Stimulated activated CD4-positive, alpha-beta T cell treated with anti-CD3 and anti-CD28 coated beads, TNF-alpha, amount 100 ng/mL, for 24 hours (primary cell): ENCODE data around the gene SERPINA5.
"Not testable (repeated sequence)": the region's sequence is repeated elsewhere in the genome, so short reads cannot be mapped to it uniquely, and the experiment has no call there.

Source experiments
- DNase-seq, 3 experiments: peaks; one replicate each; pipeline ENCODE4 v3.0.0-alpha.2; 2020; ENCODE audit warnings: low read depth in 3 of 3

SERPINA5 gene

DNA sequence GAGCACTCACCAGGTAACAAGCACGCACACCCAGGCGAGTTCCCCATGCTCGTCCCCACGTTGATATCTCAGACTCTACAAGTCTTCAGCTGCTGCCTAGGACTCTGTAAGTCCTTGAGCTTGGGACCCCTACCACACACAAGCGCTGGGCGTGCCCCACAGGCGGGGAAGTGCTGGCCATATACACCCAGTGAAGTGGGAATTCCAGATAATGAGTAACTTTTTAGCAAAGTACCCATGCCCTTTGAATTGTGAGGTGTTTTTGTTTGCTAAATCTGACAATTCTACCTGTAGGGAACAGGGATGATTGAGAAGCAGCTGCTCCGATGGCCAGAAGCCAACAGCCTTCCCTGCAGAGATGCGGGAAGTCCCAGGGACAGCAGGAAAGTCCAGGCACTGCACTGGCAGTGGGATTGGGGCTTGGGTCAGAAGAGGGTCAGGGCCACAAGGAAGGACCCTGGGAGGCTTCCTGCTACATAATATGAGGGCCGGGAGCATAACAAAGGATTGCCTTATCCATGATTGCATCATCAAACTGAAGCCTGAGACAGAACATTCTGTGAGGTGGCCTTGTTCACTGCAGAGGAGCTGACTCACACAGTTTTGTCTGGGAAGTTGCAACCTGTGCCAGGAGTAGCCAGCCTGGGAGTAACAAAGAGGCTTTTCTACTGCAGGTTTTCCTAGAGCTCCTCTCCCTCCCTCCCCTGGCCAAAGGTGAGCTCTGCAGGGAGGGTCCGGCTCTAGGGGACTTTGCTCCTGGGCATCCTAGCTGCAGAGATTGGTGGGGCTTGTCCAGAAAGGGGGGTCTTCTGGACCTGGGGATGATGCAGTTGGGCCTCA, 17.8 kb downstream of the SERPINA5 start:
- DNase-seq, result no peak

DNA sequence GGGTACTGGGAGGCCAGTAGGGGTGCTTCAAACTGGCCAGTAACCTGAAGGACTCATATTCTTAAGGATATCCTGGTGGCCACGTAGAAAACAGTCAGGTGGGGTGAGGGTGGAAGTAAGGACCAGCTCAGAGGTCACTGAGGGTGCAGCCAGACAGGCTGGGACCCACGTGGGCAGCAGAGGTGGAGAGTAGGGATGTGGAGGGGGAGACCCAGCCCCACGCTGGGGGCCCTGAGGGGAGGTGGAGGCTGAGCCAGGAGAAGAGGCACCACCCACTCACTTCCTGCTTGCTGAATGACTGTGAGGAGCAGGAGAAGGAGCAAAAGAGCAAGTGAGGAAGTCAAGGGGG, 18.4 kb downstream of the SERPINA5 start:
- DNase-seq, result no peak

DNA sequence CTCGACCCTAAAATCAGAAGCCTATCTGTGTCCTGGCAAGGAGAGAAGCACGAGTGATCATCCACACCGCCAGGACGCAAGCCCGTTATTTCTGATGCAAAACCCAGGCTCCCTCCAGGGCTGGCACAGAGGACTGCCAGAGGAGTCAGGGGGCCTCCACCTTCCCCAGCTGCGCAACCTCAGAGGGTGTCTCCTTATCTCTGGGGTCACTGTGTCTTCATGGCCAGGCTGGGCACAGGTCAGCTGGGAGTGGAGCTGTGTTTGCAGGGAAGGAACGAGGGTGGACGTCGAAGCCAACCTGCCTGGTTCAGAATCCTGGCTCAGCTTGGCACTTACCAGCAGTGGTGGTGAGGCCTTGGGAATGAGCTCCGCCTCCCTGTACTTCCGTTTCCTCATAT, 18.9 kb downstream of the SERPINA5 start:
- no peak for DNase-seq

DNA sequence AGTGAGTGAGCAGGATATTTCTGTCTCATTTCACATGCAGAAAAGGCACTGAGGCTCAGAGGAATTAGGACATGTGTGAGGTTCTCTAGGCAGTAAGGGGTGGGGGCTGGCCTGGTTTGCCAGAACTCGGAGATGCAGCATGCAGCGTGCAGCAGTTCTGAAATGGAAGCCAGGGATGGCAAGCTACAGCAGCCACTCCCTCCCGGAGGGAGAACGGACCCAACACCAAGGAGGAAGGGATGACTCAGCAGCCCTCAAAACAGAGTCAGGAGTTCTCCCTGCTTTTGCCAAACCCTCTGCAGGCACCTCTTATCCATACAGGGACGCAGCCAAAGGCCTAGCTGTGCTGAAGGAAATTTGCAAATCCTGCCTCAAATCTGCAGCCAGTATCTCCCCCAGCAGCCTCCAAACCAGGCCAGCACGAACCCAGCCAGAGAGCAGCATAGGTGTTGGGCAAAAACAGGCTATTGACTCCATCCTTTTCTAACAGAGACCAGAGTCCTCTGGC, 20.7 kb downstream of the SERPINA5 start:
- no peak for DNase-seq

DNA sequence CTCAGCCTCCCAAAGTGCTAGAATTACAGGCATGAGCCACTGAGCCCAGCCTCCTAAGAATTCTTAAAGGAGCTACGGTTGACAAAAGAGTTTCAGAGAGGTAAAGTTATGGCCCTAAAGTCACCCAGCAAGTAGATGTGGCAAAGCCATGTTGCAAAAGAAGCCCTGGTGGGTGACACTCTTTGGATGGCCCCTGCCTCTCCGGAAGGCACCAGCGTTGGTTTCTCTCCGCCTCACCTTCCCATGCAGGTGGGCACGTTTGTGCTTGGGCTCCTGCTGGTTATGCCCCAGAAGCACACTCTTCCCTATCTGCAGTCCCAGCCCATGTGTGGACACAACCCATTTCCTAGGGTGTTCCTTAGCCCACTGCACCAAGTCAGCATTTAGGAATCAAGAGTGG, 21.5 kb downstream of the SERPINA5 start:
- no peak for DNase-seq

DNA sequence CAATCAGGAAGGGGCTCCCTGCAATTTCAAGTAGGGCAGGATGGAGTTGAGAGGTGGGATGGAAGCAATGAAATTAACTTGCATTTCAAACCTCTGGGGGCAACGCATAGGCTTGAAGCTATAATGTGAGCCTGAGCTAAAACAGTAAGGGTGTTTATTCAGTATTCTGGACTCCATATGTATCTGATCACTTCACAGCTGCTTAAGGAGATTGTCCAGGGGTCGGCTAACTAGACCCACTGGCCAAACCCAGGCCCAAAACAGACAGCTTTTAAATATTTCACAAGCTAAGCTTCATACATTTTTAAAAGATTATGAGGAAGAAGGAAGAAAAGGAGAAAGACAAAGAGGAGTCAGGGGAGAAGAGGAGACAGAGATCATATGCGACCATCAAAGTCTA, 24.1 kb downstream of the SERPINA5 start:
- no peak for DNase-seq

DNA sequence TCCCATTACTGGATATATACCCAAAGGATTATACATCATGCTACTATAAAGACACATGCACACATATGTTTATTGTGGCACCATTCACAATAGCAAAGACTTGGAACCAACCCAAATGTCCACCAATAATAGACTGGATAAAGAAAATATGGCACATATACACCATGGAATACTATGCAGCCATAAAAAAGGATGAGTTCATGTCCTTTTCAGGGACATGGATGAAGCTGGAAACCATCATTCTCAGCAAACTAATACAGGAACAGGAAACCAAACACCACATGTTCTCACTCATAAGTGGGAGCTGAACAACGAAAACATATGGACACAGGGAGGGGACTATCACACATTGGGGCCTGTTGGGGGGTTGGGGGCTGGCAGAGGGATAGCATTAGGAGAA, 27.7 kb downstream of the SERPINA5 start:
- not testable (repeated sequence) for DNase-seq

DNA sequence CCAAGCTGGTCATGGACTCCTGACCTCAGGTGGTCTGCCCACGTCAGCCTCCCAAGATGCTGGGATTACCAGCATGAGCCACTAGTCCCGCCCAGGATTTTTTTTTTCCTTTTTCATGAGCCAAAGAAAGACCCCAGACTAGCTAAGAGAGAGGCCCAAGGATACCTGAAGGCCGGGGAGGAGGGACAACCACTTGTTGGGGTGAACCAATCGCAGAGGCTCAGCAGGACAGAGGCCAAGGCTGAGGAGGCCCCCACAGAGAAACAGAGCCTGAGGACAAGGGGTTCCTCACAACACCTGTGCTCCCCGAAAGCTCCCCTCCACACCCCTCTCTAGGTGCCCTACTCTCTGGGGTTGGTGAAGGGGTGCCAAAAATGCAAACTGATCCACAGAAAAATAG, 30.0 kb downstream of the SERPINA5 start:
- DNase-seq, result no peak

DNA sequence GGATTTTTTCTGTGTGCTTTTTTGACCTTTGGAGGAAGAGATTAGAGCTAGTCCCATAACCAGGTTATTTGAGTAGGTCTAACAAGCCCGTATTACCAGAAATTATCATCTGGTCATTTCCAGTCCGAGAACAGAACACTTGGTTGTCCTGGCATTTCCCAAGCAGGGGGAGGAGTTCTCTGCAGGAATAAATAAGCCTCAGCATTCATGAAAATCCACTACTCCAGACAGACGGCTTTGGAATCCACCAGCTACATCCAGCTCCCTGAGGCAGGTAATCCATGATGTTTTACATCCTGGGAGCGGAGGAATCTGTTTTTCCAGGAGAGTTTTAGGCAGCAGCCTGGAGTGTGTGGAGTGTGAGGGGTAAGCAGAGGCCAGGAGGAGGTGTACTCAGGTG, 30.9 kb downstream of the SERPINA5 start, which contains the start of gene SERPINA3:
TSS of gene SERPINA3 (plus strand) at position 218 of the 400 bp plus-strand sequence. CDS start 2,051 bp downstream, outside the sequence.
- DNase-seq, result no peak

DNA sequence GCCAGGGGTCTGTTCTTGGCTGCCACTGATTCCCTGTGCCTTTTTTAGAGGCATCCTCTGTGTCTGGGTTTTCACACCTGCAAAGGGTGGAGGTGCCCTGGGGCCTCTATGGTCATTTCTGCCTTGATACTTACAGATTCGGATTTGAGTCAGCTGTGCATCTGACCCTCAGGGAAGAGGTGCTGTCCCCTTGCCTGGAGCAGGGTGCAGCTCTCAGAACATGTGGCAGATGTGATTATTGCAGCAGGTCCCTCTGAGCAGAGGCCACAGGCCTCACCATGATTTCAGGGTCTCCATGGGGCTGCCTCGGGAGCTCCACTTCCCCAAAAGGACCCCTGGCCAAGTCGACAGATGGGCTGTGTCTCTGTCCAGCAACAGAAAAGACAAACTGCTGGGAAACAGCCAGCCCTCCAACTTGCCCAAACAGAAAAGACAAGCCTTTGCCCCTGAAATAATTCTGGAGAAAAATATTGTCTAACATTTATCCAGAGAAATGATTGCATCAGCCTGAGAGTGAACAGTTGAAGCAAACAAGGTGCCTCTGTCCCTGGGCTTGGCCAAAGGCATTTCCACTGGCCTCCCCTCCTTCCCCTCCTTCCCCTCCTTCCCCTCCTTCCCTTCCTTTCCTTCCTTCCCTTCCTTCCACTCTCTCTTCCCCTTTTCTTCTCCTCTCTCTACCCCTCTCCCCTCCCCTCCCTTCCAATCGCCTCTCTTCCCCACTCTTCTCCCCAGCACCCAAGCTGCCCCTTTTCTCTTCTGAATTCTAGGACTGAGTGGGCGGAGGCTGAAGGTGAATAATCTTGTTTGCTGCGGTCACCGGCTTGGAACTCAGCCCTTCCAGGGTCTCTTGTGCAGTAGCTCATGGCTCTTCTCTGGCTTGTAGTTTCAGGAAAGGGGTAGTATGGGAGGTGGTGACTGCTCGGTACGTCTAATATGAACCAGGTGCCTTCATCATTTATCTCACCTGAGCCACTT, 31.6 kb downstream of the SERPINA5 start:
- DNase-seq, result no peak

DNA sequence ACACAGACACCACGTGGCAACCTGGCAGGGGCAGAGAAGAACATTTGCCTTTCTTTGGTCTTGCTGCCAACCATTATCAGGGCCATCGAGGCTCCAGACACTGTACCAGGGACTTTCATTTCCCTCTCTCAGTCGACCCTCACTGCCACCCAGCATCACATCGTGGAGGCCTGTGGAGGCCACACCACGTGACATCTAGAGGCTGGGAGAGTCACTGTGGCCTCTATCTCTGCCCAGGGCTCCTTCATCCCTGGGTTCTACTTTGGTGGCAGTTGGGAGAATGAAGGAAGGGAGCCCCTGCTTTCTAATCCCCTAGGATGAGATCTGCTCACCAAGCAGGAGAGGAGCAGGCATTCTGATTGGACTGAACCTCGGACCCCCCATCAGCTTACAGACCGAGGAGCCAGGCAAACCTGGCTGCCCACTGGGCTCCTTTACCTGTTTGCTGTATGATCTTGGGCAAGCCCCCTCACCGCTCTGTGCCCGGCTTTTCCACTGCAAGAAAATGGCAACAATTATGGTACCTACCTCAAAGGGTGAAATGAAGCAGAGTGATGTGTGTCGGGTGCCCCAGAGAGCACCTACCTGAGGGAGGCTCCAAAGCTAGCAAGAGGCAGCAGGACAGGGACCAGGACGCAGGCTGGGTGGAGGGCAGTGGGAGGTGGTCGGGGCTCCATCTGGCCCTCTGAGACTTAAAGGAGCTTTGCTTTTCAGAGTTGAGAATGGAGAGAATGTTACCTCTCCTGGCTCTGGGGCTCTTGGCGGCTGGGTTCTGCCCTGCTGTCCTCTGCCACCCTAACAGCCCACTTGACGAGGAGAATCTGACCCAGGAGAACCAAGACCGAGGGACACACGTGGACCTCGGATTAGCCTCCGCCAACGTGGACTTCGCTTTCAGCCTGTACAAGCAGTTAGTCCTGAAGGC, 32.8 kb downstream of the SERPINA5 start:
- DNase-seq, result no peak

DNA sequence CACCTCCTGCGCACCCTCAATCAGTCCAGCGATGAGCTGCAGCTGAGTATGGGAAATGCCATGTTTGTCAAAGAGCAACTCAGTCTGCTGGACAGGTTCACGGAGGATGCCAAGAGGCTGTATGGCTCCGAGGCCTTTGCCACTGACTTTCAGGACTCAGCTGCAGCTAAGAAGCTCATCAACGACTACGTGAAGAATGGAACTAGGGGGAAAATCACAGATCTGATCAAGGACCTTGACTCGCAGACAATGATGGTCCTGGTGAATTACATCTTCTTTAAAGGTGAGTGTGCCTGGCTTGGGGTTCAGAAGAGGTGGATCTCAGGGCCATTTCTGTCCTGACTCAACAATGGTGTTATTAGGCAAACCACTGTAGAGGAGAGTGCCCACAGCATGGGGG, 33.6 kb downstream of the SERPINA5 start:
- DNase-seq, result no peak

DNA sequence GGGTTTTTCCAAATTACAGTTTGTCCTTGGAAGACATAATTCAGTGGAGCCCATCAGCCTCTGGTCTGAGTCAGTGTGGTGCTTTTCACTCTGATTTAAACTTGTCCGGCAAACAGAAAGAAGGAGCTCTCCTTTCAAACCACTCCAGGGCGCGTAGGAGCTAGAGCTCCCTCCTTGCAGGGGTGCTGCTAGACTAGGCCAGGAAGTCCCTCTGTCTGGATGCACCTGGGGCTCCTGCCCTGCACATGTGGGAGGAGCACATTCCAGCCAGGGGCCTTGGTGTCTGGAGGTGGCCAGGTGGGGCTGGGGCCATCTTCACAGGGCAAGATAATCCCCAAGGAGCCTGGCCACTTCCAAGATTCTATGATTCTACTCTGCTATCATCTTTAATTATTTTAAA, 34.0 kb downstream of the SERPINA5 start:
- DNase-seq, result no peak

DNA sequence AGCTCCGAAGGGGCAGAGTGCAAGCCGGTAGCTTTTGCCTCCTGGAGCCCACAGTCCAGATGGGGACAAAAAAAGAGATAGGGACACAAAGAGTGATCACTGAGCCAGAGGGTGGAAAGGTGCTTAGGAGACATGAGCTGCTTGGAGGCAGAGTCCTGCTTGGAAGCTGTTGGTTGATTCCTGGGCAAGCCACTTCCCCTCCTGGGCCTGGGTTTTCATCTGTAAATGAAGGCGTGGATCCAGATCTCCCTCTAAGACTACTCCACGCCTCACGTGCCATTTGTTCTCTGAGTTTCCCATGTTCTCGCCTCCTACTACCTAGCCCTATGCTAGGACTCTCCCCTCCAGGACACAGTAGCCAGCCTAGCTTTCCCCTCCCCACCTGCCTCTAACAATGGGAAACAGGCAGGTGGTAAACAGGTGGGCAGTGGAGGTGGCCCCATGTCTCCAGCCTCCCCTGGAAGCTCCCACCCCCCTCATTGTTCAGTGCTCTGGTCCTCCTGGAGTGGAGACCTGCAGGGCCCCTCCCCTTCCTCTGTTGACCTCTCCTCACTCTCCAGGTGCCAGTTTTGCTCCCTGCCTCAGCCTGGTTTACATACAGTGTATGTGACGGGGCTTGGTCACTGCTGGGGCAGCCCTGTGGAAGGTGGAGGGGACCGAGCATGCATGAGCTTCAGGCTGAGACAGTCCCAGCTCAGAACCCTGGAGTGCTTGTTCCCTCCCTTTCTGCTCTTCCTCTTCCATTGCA, 34.8 kb downstream of the SERPINA5 start:
- DNase-seq, result no peak

DNA sequence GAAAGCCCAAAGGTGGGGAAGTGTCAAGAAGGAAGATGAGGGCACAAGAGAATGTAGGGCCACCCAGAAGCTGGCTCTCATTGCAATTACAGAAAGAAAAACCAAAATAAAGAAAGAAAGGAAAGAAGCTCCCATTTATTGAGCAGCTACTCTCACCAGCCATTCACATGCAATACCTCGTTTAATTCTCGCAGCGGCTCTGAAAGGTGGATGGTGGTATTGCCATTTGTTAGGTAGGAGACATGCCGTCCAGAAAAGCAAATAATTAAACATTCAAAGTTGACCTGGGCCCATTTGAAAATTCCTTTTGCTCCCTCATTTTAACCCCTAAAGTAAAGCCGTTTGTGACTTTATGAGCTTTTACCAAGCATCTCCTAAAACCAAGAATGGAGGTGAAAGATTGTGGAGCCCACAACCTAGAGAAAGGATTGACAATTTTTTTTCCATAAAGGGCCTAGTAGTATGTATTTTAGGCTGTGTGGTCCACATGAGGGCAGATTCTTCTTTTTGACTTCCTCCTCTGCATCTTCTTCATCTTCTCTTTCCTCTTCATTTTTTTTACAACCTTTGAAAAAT, 36.2 kb downstream of the SERPINA5 start:
- DNase-seq, result no peak

DNA sequence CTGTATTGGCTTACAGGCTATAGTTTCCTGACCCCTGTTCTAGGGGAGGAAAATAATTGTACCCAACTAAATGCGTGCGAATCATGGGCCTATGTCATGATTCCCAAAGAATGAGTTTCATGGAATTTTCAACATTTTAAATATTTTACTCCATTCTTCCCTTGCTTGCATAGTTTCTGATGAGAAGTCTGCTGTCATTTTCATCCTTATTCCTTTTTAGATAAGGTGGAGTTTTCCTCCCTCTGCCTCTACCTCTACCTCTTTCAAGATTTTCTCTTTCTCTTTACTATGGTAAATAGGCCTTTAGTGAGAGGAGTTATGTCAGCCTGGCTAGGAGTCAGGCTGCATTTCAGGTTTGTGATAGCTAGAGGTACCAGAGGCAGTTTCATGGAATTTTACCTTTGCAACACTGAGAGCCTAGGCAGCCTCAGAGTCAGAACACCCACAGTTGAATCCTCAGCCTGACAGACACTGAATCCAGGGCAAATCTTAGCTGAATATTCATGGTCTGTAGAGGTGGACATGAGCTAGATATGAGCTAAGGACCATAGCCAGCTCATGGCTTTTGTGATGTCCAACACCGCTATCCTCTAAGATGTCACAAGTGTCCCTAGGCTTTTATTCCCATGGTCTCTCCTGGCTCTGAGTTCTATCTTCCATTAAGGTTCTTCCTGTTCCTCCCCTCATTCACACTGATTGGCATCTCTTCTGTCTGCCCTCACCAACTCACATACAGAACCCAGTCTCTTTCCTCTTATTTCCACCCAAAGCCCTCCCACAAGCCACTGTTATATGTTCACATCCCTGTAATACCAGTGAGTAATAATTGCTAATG, 37.0 kb downstream of the SERPINA5 start:
- DNase-seq, result no peak

DNA sequence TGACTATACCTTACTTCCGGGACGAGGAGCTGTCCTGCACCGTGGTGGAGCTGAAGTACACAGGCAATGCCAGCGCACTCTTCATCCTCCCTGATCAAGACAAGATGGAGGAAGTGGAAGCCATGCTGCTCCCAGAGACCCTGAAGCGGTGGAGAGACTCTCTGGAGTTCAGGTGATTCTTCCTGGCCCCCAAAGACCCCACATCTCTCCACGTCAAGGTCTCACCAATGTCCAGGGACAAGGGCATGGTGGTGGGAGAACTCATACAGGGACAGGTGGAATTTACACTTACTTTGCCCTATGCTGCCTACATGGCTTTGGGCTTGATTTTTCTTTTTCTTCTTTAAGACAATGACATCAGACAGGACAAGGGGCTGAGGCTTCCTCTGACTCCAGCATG, 38.1 kb downstream of the SERPINA5 start:
- DNase-seq, result no peak

DNA sequence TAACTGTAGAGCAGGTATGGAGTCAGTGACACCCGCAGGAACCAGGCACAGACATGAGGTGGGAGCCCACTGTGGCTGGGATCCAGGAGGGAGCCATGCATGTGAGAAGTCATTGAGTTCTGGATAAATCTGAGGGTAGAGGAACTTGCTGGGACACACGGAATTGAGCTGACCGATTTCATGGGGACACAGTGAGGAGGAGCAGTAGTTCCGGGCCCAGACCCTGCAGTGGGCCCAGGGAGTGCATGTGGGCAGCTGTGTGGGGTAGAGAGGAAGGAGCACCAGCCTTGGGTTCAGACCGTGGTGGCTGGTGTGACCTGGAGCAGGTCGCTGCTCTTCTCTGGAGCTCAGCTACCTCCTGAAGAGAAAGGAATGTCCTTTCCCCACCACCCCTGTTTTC, 39.4 kb downstream of the SERPINA5 start:
- no peak for DNase-seq

DNA sequence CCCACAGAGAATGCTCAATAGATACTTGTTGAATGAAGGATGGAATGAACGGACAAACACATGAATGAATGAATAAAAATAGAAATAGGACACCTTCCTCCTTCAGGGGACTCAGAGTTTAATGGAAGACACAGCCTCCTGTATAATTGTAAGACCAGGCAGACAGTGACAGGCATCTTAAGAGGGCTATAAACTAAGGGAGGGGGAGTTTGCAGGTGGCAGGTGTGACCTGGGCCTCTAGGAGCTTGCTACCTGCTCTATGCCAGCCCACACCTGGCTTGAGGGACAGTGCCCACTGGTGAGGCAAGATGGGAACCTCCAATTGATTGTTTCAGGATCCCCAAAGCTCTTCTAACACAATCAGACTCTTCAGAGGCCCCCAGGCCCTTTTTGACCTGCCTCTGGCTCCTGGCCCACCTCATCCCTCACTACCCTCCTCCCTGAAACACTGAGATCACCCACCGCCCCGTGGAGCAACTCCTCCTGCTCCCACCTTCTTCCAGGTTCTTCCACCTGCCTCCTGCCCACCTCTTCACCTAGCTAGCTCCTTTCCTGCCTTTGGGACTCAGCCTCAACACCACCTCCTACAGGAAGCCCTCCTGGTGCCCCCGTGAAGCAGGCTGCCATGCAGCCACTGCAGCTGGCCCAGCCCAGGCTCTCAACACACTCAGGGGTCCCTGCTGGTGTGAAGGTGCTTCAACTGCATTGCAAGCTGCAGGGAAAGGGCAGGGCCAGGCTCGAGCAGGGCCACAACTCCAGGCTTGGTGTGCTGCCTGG, 40.3 kb downstream of the SERPINA5 start:
- no peak for DNase-seq
